Lower leg skin (tissue), 3 donors: Measurements from ENCODE around the gene ARHGDIA.

Experiments
- POLR2A ChIP-seq, 2 donors: fragments of 450-650 bp; IDR thresholded peaks; one replicate each; pipeline ENCODE4 v1.6.1; 2016 to 2017; ENCODE audit warnings: antibody characterized with exemption in 2 of 2, mild to moderate bottlenecking in 1 of 2, moderate library complexity in 1 of 2
- TF ChIP-seq, protein P1 (sequence below), 3 donors: fragments of 450-650 bp; IDR thresholded peaks; one replicate each; pipeline ENCODE4 v1.5.1; 2016; ENCODE audit warnings: antibody characterized with exemption in 3 of 3, mild to moderate bottlenecking in 3 of 3, moderate library complexity in 2 of 3

DNA sequence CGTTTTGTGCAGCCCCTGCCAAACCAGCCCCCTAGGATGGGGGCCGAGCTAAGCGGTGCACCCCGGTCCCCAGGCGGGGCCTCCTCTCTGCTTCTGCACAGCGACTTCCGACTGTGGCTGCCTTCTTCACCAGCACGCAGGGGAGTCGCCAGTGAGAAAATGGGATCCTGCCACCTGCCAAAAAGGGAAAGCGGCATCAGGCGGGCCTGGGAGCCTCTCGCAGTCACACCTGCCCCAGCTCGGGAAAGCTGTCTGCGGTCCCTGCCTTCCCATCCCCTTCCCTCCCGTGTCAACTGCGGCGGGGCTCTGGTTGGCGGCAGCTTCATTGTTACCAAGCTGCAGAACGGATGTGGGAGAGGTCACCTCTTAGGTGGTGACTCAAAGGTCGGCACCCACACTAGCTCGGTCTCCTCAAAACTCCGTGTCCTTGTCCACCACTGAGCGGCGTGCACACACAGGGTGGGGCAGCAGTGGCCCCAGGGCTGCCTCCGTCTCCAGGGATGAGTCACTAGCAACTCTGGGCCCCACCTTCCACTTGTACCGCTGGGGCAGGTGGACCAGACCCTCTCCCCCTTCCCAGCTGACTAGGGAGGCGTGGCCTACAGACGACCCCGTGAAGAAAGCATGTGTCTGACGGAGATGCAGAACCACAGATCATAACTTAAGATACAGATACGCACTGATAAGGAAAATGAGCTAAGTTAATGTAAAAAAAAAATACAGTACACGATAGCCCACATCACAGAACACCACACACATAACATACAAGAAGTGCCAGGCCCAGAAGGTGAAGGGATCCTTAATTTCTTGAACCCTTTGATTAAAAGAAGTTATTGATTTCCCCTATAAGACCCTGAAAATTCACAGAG, 41.5 kb upstream of the ARHGDIA start:
- TF ChIP-seq, protein P1, sequence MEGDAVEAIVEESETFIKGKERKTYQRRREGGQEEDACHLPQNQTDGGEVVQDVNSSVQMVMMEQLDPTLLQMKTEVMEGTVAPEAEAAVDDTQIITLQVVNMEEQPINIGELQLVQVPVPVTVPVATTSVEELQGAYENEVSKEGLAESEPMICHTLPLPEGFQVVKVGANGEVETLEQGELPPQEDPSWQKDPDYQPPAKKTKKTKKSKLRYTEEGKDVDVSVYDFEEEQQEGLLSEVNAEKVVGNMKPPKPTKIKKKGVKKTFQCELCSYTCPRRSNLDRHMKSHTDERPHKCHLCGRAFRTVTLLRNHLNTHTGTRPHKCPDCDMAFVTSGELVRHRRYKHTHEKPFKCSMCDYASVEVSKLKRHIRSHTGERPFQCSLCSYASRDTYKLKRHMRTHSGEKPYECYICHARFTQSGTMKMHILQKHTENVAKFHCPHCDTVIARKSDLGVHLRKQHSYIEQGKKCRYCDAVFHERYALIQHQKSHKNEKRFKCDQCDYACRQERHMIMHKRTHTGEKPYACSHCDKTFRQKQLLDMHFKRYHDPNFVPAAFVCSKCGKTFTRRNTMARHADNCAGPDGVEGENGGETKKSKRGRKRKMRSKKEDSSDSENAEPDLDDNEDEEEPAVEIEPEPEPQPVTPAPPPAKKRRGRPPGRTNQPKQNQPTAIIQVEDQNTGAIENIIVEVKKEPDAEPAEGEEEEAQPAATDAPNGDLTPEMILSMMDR (IDR thresholded peaks at IDR 0.05) = no peak
- no peak for TF ChIP-seq POLR2A (IDR thresholded peaks at IDR 0.05)
